Adipocyte (in vitro differentiated cells): Measurements from ENCODE around the gene BIK.
"Not testable (repeated sequence)": the region's sequence is repeated elsewhere in the genome, so short reads cannot be mapped to it uniquely, and the experiment has no call there.

Experiments used
- DNase-seq: peaks from one replicate; pipeline ENCODE4 v3.0.0-alpha.2; 2015; ENCODE audit warnings: low read depth
- H3K27me3 ChIP-seq: replicated peaks from 2 replicates; pipeline ENCODE4 v1.7.0; 2013; ENCODE audit warnings: mild to moderate bottlenecking, low read length, moderate library complexity; ENCODE audit not compliant: control insufficient read depth, insufficient read depth
- H3K36me3 ChIP-seq: 2 replicates; pipeline ENCODE4 v1.7.0; 2013; ENCODE audit warnings: low read length, mild to moderate bottlenecking, moderate library complexity; ENCODE audit not compliant: control insufficient read depth, insufficient read depth, severe bottlenecking
- H3K4me1 ChIP-seq: 2 replicates; pipeline ENCODE4 v1.7.0; 2013; ENCODE audit warnings: mild to moderate bottlenecking, low read length, moderate library complexity; ENCODE audit not compliant: control insufficient read depth, insufficient read depth
- H3K4me3 ChIP-seq: 2 replicates; pipeline ENCODE4 v1.7.0; 2013; ENCODE audit warnings: mild to moderate bottlenecking, low read length, moderate library complexity
- H3K9ac ChIP-seq: 2 replicates; pipeline ENCODE4 v1.7.0; 2013; ENCODE audit warnings: mild to moderate bottlenecking, low read length, moderate library complexity
- H3K9me3 ChIP-seq: 2 replicates; pipeline ENCODE4 v1.7.0; 2013; ENCODE audit warnings: mild to moderate bottlenecking, low read length, moderate library complexity; ENCODE audit not compliant: control insufficient read depth

Gene BIK

DNA sequence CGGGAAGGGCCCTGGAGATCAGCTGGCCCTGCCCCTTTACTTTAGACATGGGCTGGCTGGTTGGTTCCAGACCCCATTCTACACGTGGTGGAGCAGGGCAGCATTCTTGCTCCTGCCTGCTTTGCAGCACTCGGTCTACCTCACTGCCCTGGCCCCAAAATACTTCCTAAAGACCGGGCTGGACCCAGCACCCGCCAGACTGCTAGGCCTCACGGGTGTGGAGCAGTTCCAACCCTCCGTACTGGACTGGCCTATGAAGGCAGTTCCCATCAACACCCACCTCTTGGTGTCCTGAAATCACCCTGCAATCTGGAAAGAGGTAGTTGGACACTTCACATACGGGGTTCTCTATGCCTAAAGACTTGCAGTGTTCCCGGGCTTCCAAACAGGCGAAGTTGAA, 26.3 kb downstream of the BIK start:
- Histone ChIP-seq H3K9me3 (no peaks in the 10 kb centered on the region), H3K27me3 (no peaks in the 10 kb centered on the region), H3K4me3 (no peak overlapping the region), H3K4me1 (peaks cover 5% of the 10 kb centered on the region), H3K36me3 (peaks cover 45% of the 10 kb centered on the region), H3K9ac (no peak overlapping the region)
- no peak for DNase-seq

- no peaks in the 10 kb centered on the region for H3K27me3 ChIP-seq
- H3K9ac ChIP-seq, result peak within 1 kb of the TSS; percentile 94
- H3K4me3 ChIP-seq, result peak within 1 kb of the TSS; percentile 98
- peaks cover 23% of the 10 kb centered on the region for H3K36me3 ChIP-seq
- DNase-seq, result peak; percentile 89
- H3K9me3 ChIP-seq, result no peaks in the 10 kb centered on the region
- peaks cover 5% of the 10 kb centered on the region for H3K4me1 ChIP-seq
These were observed 32.5 kb downstream of the BIK start, which contains the start of gene MCAT for GRCh38 chr22:43142880-43143562. Gene MCAT (minus strand): TSS chr22:43143398. CDS start chr22:43143348, 50 bp downstream.

DNA sequence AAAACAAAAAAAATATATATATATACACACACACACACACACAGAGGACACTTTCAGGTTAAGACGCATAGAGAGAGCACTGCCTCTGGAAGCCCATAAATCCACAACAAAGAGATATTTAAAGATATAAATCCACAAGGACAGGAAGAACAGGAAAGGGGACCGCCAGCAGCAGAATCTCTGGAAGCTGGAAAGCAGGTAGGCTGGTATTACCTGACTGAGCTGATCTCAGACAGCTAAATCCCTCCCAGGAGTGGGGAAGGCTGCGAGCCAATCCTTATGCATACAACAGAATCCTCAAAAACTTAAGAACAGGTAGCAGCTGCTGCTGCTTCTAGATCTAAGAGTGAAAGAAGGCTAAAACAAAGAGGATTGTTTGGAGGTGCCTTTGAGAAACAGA, 34.4 kb downstream of the BIK start:
- no peak overlapping the region for H3K4me3 ChIP-seq
- DNase-seq, result no peak
- H3K9me3 ChIP-seq, result no peaks in the 10 kb centered on the region
- peaks cover 5% of the 10 kb centered on the region for H3K4me1 ChIP-seq
- H3K9ac ChIP-seq, result no peak overlapping the region
- peaks cover 10% of the 10 kb centered on the region for H3K36me3 ChIP-seq
- no peaks in the 10 kb centered on the region for H3K27me3 ChIP-seq

DNA sequence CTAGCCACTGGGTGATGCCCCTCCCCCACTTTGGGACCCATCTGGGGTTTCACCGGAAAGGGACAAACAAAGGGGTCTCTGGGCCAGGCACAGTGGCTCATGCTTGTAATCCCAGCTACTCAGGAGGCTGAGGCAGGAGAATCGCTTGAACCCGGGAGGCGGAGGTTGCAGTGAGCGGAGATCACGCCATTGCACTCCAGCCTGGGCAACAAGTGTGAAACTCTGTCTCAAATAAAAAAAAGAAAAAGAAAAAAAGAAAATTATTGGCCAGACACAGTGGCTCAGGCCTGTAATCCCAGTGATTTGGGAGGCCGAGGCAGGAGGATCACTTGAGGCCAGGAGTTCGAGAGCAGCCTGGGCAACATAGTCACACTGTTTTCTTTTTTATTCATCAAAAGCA, 34.8 kb downstream of the BIK start:
- H3K27me3 ChIP-seq, H3K9ac ChIP-seq, H3K4me1 ChIP-seq, H3K9me3 ChIP-seq, H3K4me3 ChIP-seq, H3K36me3 ChIP-seq, DNase-seq: not testable (repeated sequence)

GRCh38 chr22:43146332-43146731, 35.8 kb downstream of the BIK start:
- H3K36me3 ChIP-seq, H3K9me3 ChIP-seq, H3K4me1 ChIP-seq, DNase-seq, H3K27me3 ChIP-seq, H3K9ac ChIP-seq, H3K4me3 ChIP-seq: not testable (repeated sequence)

GRCh38 chr22:43147821-43148220, 37.3 kb downstream of the BIK start:
- Histone ChIP-seq H3K9me3 (no peaks in the 10 kb centered on the region), H3K36me3 (no peaks in the 10 kb centered on the region), H3K27me3 (no peaks in the 10 kb centered on the region), H3K9ac (no peak overlapping the region), H3K4me3 (no peak overlapping the region), H3K4me1 (peaks cover 9% of the 10 kb centered on the region)
- DNase-seq, result no peak

GRCh38 chr22:43148581-43148980, 38.0 kb downstream of the BIK start:
- H3K4me3 ChIP-seq, result no peak overlapping the region
- H3K9ac ChIP-seq, result no peak overlapping the region
- no peaks in the 10 kb centered on the region for H3K27me3 ChIP-seq

GRCh38 chr22:43150731-43151206, 40.2 kb downstream of the BIK start:
- peak overlapping the region; percentile 65 for H3K4me3 ChIP-seq
- H3K9me3 ChIP-seq, result no peaks in the 10 kb centered on the region
- H3K4me1 ChIP-seq, result peaks cover 19% of the 10 kb centered on the region
- no peak for DNase-seq
- H3K36me3 ChIP-seq, result no peaks in the 10 kb centered on the region
- H3K27me3 ChIP-seq, result no peaks in the 10 kb centered on the region
- peak overlapping the region; percentile 20 for H3K9ac ChIP-seq

More at GRCh38 chr22:43148581-43148980, 38.0 kb downstream of the BIK start:
- Histone ChIP-seq H3K36me3 (no peaks in the 10 kb centered on the region), H3K9me3 (no peaks in the 10 kb centered on the region), H3K4me1 (peaks cover 9% of the 10 kb centered on the region)
- peak; percentile 25 for DNase-seq

DNA sequence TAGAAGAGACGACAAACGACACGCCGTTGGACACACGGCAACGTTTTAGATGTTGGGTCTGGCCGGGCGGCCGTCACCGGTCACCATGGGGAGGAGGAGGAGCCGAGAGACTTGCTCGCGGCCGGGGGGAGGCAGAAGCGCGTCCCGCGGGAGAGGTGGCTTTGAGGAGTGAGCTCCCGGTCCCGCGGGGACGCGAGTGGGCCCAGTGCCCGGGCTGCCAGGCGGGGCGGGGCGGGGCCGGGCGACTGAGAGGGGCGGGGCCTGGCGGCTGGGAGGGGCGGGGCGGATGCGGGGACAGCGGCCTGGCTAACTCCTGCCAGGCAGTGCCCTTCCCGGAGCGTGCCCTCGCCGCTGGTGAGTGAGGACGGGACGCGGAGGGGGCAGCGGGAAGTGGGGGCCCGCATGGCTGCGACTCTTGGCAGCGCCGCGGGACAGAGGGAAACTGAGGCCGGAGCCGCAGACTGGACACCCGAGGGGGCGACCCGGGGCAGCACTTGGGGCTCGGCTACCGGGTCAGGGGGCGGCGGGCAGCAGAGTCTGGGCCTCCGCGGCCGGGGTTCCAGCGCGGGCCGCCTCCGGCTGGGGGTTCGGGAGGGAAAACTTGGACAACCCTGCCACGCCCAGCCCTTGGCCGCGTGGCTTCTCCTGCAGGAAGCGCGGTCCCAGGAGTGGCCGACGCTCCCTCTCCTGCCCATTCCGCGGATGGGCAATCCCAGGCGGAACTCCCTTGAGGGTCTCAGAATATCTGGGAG, 40.9 kb downstream of the BIK start, which contains the start of gene TSPO:
Gene TSPO (plus strand): TSS at position 309 of the 752 bp plus-strand sequence. CDS start 7,680 bp downstream, outside the sequence.
- H3K4me3 ChIP-seq, result peak within 1 kb of the TSS; percentile 91
- peak; percentile 88 for DNase-seq

GRCh38 chr22:43152003-43152356, 41.4 kb downstream of the BIK start:
- DNase-seq, result peak; percentile 7
- peak overlapping the region; percentile 96 for H3K9ac ChIP-seq
- no peaks in the 10 kb centered on the region for H3K36me3 ChIP-seq
- H3K4me3 ChIP-seq, result peak overlapping the region; percentile 91
- peaks cover 22% of the 10 kb centered on the region for H3K4me1 ChIP-seq
- no peaks in the 10 kb centered on the region for H3K9me3 ChIP-seq
- no peaks in the 10 kb centered on the region for H3K27me3 ChIP-seq

More for the DNA sequence above, 40.9 kb downstream of the BIK start, which contains the start of gene TSPO:
- Histone ChIP-seq H3K36me3 (no peaks in the 10 kb centered on the region), H3K9me3 (no peaks in the 10 kb centered on the region), H3K4me1 (peaks cover 19% of the 10 kb centered on the region), H3K27me3 (no peaks in the 10 kb centered on the region), H3K9ac (peak within 1 kb of the TSS; percentile 96)

DNA sequence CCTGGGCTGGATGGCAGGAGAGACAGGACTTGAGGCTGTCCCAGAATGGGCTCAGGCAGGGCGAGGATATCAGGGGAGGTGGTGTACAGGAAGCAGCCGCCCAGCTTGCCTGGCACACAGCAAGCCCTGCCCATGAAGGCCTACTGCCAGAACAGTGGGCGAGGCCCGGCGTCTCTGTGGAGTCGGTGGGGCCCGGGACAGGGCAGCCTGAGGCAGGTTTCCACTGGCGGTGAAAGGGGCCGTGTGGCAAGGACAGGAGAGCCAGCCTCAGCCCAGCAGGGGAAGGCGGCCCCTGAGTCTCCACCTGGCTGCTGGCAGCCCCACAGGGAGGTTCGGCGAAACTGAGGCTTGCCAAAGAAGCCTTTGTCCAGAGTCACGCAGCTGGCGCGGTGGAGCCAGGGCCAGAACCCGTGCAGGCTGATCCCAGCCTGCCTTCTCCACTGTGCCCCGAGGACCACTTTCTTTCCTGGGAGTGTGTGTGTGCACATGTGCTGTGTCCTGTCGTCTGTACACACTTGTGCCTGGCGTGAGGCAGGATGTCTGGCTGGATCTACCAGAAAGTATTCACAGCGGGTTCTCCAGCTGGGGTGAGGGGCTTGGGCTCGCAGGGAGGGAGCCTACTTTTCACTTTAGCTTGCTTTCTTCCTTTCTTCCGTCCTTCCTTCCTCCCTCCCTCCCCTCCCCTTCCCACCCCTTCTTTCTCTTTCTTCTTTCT, 42.0 kb downstream of the BIK start:
- peak overlapping the region; percentile 96 for H3K9ac ChIP-seq
- DNase-seq, result peak; percentile 93
- H3K27me3 ChIP-seq, result no peaks in the 10 kb centered on the region
- no peaks in the 10 kb centered on the region for H3K9me3 ChIP-seq
- H3K36me3 ChIP-seq, result no peaks in the 10 kb centered on the region
- H3K4me3 ChIP-seq, result peak overlapping the region; percentile 91
- H3K4me1 ChIP-seq, result peaks cover 22% of the 10 kb centered on the region
